ENCODE measurements around the gene KCNB1. TPM values are rescaled to one million over a fixed set of nuclear protein-coding genes. Genes with fewer than 3 reads are reported as not detected.

Gene KCNB1
- total RNA-seq = not detected

- Mint-ChIP-seq H3K9me3 (ENCODE audit: low read depth) (no peaks in the 10 kb centered on the region), H3K27me3 (peaks cover 50% of the 10 kb centered on the region), H3K4me1 (peaks cover 6% of the 10 kb centered on the region), H3K27ac (no peak within 1 kb of the TSS), H3K36me3 (ENCODE audit: low read depth) (no peaks in the 10 kb centered on the region), H3K4me3 (no peak within 1 kb of the TSS)
- CTCF ChIA-PET = no interaction called here
- DNase-seq (peak; percentile 69), ATAC-seq (peak; percentile 47)
- intact Hi-C loops (cut with DNase I, micrococcal nuclease) = loop anchor here (5.0 kb wide), 3 partner anchors 50 to 125 kb away; no protein-coding TSS in a partner anchor
- POLR2A ChIA-PET = no interaction called here
Observed at GRCh38 chr20:49482621-49483017, at the start of gene KCNB1. TSS of gene KCNB1 (minus strand) at chr20:49482668. CDS start at chr20:49482480, 188 bp downstream.

DNA sequence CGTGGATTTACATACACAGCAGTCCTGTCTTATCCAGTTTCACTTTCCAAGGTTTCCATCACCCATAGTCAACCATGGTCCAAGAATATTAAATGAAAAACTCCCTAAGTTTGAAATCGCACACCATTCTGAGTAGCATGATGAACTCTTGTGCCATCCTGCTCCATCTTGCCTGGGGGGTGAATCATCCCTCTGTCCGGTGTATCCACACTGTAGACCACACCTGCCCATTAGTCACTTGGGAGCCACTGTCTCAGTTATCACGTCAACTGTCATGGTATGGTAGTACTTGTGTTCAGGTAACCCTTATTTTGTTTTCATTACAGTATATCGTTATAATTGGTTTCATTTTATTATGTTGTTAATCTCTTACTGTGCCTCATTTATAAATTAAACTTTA, 47.0 kb upstream of the KCNB1 start:
- Mint-ChIP-seq H3K9me3 (ENCODE audit: low read depth) (peaks cover 5% of the 10 kb centered on the region), H3K4me1 (peaks cover 3% of the 10 kb centered on the region), H3K36me3 (ENCODE audit: low read depth) (no peaks in the 10 kb centered on the region), H3K4me3 (no peak overlapping the region), H3K27me3 (peaks cover 10% of the 10 kb centered on the region), H3K27ac (no peak overlapping the region)
- DNase-seq = no peak
- no peak for ATAC-seq
- ChIA-PET POLR2A (no interaction called here), CTCF (interaction anchor here (1.4 kb wide), 1 partner anchor 12 kb away, joined by 6 read pairs; no protein-coding TSS in a partner anchor)
- intact Hi-C loops (cut with DNase I, micrococcal nuclease) = no loop called here

DNA sequence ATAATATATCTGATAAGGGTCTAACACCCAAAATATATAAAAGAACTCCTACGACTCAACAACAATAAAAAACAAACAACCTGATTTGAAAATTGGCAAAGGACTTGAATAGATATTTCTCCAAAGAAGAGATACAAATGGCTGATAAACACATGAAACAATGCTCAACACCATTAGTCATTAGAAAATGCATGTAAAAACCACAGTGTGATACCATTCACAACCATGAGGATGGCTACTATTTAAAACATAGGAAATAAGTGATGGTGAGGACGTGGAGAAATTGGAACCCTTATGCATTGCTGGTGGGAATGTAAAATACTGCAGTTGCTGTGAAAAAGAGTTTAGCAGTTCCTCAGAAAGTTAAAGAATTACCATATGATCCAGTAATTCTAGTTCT, 44.1 kb upstream of the KCNB1 start:
- DNase-seq (no peak), ATAC-seq (no peak)
- Mint-ChIP-seq H3K36me3 (ENCODE audit: low read depth) (no peaks in the 10 kb centered on the region), H3K27me3 (peaks cover 19% of the 10 kb centered on the region), H3K9me3 (ENCODE audit: low read depth) (peaks cover 7% of the 10 kb centered on the region), H3K4me3 (no peak overlapping the region), H3K27ac (no peak overlapping the region), H3K4me1 (no peaks in the 10 kb centered on the region)
- intact Hi-C loops (cut with DNase I, micrococcal nuclease) = no loop called here
- ChIA-PET POLR2A (no interaction called here), CTCF (interaction anchor here (0.9 kb wide), 1 partner anchor 193 kb away, joined by 3 read pairs; no protein-coding TSS in a partner anchor)

DNA sequence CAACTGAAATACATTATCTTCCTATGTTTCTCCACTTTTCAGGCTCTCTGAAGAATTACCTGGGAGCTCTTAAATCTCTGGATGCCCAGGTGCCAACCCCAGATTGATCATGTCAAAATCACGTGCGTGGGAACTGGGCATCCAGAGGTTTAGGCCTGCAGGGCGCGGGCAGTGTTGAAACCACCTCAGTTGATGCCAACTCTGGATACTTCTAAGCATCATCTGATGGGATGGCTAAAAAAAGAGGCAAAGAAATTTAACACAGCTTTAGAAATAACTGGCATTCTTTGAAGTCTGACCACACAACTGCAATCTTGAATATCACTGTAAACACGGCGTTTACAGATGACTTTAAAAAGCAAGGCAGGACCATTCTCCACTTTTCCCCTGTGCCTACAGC, 43.6 kb upstream of the KCNB1 start:
- Mint-ChIP-seq H3K4me3 (no peak overlapping the region), H3K27me3 (peaks cover 19% of the 10 kb centered on the region), H3K27ac (no peak overlapping the region), H3K4me1 (no peaks in the 10 kb centered on the region), H3K36me3 (ENCODE audit: low read depth) (no peaks in the 10 kb centered on the region), H3K9me3 (ENCODE audit: low read depth) (peaks cover 7% of the 10 kb centered on the region)
- no peak for DNase-seq
- POLR2A ChIA-PET = no interaction called here
- no peak for ATAC-seq
- intact Hi-C loops (cut with DNase I, micrococcal nuclease) = no loop called here
- CTCF ChIA-PET = interaction anchor here (0.9 to 1.9 kb wide), 4 partner anchors 8 to 147 kb away, joined by 3 to 4 read pairs (median 4); no protein-coding TSS in a partner anchor

DNA sequence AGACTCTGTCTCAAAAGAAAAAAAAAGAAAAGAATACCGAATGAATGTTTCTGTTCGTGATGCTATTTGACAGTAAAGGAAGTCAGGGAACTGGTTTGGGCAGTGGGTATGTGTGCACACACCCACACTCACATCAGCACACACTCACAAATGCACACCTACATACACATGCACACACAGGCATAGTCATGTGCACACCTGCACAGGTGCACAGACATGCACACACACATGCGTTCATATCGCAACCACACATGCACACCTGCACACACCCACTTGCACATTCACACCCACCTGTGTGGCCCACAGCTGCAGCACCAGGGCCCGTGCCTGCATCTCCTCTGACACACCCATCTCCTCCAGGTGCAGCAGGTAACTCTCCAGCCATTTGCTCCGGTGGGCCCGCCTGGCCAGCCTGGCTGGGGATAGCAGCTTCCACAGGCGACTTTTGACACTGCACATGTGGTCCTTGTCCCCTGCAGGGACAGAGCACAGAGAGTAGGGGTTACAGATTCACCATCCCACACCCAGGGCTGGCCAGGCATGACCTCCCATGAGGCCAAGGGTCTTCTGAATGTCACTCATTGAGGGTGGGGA, 41.4 kb upstream of the KCNB1 start:
- Mint-ChIP-seq H3K27ac (no peak overlapping the region), H3K27me3 (peaks cover 14% of the 10 kb centered on the region), H3K4me3 (no peak overlapping the region), H3K9me3 (ENCODE audit: low read depth) (peaks cover 7% of the 10 kb centered on the region), H3K36me3 (ENCODE audit: low read depth) (no peaks in the 10 kb centered on the region), H3K4me1 (no peaks in the 10 kb centered on the region)
- ATAC-seq = no peak
- CTCF ChIA-PET = interaction anchor here (0.6 to 1.9 kb wide), 2 partner anchors 10 to 214 kb away, joined by 3 to 4 read pairs; no protein-coding TSS in a partner anchor
- POLR2A ChIA-PET = no interaction called here
- no peak for DNase-seq
- intact Hi-C loops (cut with DNase I, micrococcal nuclease) = no loop called here

- CTCF ChIA-PET = interaction anchor here (0.5 to 1.5 kb wide), 5 partner anchors 11 to 1104 kb away, joined by 3 to 7 read pairs (median 3); partner anchors contain the start of gene RNF114
- peaks cover 7% of the 10 kb centered on the region for H3K9me3 Mint-ChIP-seq (ENCODE audit: low read depth)
- peaks cover 16% of the 10 kb centered on the region for H3K27me3 Mint-ChIP-seq
- H3K4me1 Mint-ChIP-seq = no peaks in the 10 kb centered on the region
- no peak overlapping the region for H3K27ac Mint-ChIP-seq
- no peak for DNase-seq
- no peak overlapping the region for H3K4me3 Mint-ChIP-seq
- no peak for ATAC-seq
- H3K36me3 Mint-ChIP-seq (ENCODE audit: low read depth) = no peaks in the 10 kb centered on the region
- POLR2A ChIA-PET = no interaction called here
- intact Hi-C loops (cut with DNase I, micrococcal nuclease) = no loop called here
Observed at GRCh38 chr20:49521356-49521755, 38.9 kb upstream of the KCNB1 start.

- Mint-ChIP-seq H3K36me3 (ENCODE audit: low read depth) (no peaks in the 10 kb centered on the region), H3K27me3 (peaks cover 16% of the 10 kb centered on the region), H3K4me1 (no peaks in the 10 kb centered on the region), H3K27ac (no peak overlapping the region), H3K4me3 (no peak overlapping the region), H3K9me3 (ENCODE audit: low read depth) (peaks cover 6% of the 10 kb centered on the region)
- POLR2A ChIA-PET = no interaction called here
- CTCF ChIA-PET = interaction anchor here (1.2 kb wide), 1 partner anchor 9 kb away, joined by 4 read pairs; no protein-coding TSS in a partner anchor
- DNase-seq (no peak), ATAC-seq (no peak)
- intact Hi-C loops (cut with DNase I, micrococcal nuclease) = no loop called here
Observed at GRCh38 chr20:49519777-49520359, 37.4 kb upstream of the KCNB1 start.

DNA sequence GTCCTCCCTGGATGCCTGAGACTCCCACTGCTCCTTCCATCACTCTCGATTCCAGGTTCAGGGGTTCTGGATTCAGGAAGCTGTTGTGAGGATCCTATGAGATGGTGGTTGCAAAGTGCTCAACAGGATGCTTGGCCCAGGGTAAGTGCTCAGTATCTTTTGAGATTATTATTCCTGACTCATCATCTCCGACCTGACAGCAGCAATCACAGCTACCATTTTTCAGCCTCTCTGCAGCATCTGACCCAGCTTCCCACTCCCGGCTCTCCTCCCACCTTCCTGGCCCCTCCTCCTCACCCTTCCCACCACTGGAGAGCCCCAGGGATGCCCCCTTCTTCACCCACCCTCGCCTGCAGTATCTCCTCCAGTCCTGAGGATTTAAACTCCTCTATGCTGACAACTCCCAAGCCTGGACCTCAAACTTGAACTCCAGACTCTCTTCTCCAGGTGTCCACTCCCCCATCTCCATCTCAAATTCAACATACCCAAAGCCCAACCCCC, 36.8 kb upstream of the KCNB1 start:
- H3K9me3 Mint-ChIP-seq (ENCODE audit: low read depth) = peaks cover 2% of the 10 kb centered on the region
- ChIA-PET CTCF (no interaction called here), POLR2A (no interaction called here)
- intact Hi-C loops (cut with DNase I, micrococcal nuclease) = no loop called here
- H3K4me1 Mint-ChIP-seq = no peaks in the 10 kb centered on the region
- no peak for DNase-seq
- H3K36me3 Mint-ChIP-seq (ENCODE audit: low read depth) = no peaks in the 10 kb centered on the region
- H3K27me3 Mint-ChIP-seq = peaks cover 19% of the 10 kb centered on the region
- no peak overlapping the region for H3K4me3 Mint-ChIP-seq
- H3K27ac Mint-ChIP-seq = no peak overlapping the region
- no peak for ATAC-seq

- DNase-seq (no peak), ATAC-seq (no peak)
- Mint-ChIP-seq H3K27me3 (peaks cover 23% of the 10 kb centered on the region), H3K4me3 (no peak overlapping the region), H3K27ac (no peak overlapping the region), H3K4me1 (no peaks in the 10 kb centered on the region), H3K36me3 (ENCODE audit: low read depth) (no peaks in the 10 kb centered on the region), H3K9me3 (ENCODE audit: low read depth) (peaks cover 2% of the 10 kb centered on the region)
- intact Hi-C loops (cut with DNase I, micrococcal nuclease) = no loop called here
- ChIA-PET POLR2A (no interaction called here), CTCF (interaction anchor here (1.5 kb wide), 1 partner anchor 13 kb away, joined by 3 read pairs; no protein-coding TSS in a partner anchor)
Observed at GRCh38 chr20:49518576-49518975, 36.1 kb upstream of the KCNB1 start.

DNA sequence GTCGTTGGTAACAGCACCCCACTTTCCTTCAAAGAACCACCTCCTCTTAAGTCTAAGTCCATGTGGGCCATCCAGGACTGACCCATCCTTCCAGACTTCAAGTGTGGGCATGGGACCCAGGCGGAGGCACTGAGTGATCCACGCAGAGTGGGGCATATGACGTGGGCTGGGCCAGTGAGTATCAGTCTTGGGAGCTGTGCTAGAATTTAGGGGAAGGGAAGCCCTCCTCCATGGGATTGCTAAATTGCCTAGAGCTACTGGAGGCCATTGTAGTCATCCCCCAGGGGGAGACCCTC, 35.3 kb upstream of the KCNB1 start:
- H3K4me3 Mint-ChIP-seq = no peak overlapping the region
- H3K27ac Mint-ChIP-seq = no peak overlapping the region
- ATAC-seq (no peak), DNase-seq (no peak)
- H3K36me3 Mint-ChIP-seq (ENCODE audit: low read depth) = no peaks in the 10 kb centered on the region
- H3K4me1 Mint-ChIP-seq = no peaks in the 10 kb centered on the region
- peaks cover 23% of the 10 kb centered on the region for H3K27me3 Mint-ChIP-seq
- POLR2A ChIA-PET = no interaction called here
- intact Hi-C loops (cut with DNase I, micrococcal nuclease) = no loop called here
- CTCF ChIA-PET = interaction anchor here (1.5 kb wide), 1 partner anchor 12 kb away, joined by 3 read pairs; no protein-coding TSS in a partner anchor
- no peaks in the 10 kb centered on the region for H3K9me3 Mint-ChIP-seq (ENCODE audit: low read depth)

DNA sequence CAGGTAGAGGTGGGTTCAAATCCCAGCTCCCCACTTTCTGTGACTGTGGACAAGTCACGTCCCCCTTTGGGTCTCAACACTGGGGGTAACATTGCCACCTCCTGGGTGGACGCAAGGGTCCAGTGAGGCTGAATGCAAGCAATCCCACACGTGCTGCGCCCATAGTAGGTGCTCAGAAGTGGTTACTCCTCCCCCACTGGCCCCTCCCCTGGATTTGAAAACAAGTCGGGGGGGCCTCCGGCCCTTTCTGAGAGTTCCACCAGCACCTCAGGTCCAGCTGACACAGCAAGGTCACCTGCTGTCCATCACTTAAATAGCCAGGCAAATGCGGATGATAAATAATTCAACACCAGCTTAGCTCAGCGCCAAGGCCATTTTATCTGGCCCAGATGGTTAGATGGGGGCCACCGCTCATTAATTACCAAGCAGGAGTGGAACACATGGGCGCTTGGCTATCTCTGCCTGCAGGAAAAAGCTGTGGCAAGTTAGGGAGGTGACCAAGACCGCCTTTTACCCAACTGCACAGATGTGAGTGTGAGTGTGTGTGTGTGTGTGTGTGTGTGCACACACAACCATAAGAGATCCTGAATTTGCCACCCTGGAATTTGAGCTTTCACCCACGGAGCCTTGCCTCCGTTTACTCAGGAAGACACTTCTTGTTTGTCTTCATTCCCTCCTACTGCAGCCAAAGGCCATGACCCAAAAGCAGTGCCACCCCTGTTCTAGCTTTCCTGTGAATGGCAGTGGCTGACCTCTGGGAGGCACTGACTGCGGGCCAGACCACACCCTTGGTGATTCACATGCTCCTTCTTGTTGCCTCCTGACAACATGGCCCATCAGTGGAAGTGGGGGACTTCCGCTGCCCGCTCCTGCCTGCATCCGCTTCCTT, 34.7 kb upstream of the KCNB1 start:
- DNase-seq = no peak
- Mint-ChIP-seq H3K4me1 (no peaks in the 10 kb centered on the region), H3K27ac (no peak overlapping the region), H3K36me3 (ENCODE audit: low read depth) (no peaks in the 10 kb centered on the region), H3K9me3 (ENCODE audit: low read depth) (no peaks in the 10 kb centered on the region), H3K27me3 (peaks cover 19% of the 10 kb centered on the region), H3K4me3 (no peak overlapping the region)
- CTCF ChIA-PET = interaction anchor here (1.0 to 1.5 kb wide), 3 partner anchors 10 to 26 kb away, joined by 3 read pairs; no protein-coding TSS in a partner anchor
- no peak for ATAC-seq
- POLR2A ChIA-PET = interaction anchor here (0.7 kb wide), 1 partner anchor 179 kb away, joined by 4 read pairs; no protein-coding TSS in a partner anchor
- intact Hi-C loops (cut with DNase I, micrococcal nuclease) = no loop called here
